DND-41 (cell line): ENCODE data around the gene TRAPPC10.

Source experiments
- EZH2 ChIP-seq: IDR thresholded peaks from 3 replicates; pipeline ENCODE4 v1.6.1; 2012; ENCODE audit warnings: borderline replicate concordance, low read depth, mild to moderate bottlenecking, moderate library complexity, low read length, inconsistent platforms; ENCODE audit not compliant: severe bottlenecking
- TF ChIP-seq, protein P1 (sequence below): IDR thresholded peaks from 2 replicates; pipeline ENCODE4 v1.5.1; 2012; ENCODE audit warnings: borderline replicate concordance, low read length, moderate library complexity, mild to moderate bottlenecking; ENCODE audit not compliant: poor library complexity, severe bottlenecking; ENCODE audit errors: extremely low read depth

DNA sequence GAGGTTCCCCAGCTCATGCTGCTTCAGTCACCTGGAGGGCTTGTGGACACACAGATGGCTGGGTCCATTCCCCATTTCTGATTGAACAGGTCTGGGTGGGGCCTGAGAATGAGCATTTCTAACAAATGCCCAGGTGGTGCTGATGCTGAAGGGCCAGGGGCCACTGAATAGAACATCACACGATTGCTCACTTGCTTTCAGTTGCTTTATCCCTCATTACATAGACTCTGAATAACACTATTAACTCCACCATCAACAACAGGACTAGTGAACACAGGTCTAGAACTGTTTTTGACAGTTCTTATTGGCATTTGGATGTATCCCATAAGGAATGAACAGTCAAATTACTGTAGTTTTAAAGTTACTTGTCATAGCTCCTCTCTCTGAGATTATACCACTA, 12.1 kb downstream of the TRAPPC10 start:
- TF ChIP-seq, protein P1, sequence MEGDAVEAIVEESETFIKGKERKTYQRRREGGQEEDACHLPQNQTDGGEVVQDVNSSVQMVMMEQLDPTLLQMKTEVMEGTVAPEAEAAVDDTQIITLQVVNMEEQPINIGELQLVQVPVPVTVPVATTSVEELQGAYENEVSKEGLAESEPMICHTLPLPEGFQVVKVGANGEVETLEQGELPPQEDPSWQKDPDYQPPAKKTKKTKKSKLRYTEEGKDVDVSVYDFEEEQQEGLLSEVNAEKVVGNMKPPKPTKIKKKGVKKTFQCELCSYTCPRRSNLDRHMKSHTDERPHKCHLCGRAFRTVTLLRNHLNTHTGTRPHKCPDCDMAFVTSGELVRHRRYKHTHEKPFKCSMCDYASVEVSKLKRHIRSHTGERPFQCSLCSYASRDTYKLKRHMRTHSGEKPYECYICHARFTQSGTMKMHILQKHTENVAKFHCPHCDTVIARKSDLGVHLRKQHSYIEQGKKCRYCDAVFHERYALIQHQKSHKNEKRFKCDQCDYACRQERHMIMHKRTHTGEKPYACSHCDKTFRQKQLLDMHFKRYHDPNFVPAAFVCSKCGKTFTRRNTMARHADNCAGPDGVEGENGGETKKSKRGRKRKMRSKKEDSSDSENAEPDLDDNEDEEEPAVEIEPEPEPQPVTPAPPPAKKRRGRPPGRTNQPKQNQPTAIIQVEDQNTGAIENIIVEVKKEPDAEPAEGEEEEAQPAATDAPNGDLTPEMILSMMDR: no peak
- no peak for TF ChIP-seq EZH2
